ENCODE data around the gene DHODH.

DNA sequence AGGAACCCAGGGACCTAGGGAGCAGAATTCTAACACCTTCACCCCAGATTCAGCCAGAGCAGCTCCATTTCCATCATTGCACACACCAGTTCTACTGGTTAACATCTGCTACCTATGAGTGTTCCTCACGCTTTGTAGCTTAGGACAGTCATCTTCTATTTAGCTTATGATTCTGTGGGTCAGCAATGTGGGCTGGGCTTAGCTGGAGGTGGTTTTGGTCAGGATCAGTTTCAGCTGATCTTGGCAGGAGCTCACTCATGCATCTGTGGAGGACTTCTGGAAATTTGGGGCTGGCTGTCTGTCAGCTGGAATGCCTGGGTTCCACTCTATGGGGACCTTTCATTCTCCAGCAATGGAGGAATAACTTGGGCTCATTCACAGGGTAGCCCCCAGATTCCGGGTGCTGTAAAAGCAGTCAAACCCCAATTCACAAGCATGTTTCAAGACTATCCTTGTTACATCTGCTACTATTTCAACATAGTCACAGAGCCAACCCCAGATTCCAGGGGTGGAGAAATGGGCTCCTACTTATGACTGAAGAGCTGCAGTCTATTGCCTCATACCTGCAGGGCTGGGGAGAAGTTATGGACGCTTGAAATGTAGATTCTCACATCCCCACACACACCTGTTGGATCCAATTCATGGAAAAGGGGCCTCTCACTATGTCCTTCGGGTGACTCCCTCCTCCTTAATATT, 42.4 kb downstream of the DHODH start:
- TF ChIP-seq EP300 (IDR thresholded peaks at IDR 0.05) (no peak), POLR2A (IDR thresholded peaks at IDR 0.05) (no peak)
- TF ChIP-seq, protein P1, sequence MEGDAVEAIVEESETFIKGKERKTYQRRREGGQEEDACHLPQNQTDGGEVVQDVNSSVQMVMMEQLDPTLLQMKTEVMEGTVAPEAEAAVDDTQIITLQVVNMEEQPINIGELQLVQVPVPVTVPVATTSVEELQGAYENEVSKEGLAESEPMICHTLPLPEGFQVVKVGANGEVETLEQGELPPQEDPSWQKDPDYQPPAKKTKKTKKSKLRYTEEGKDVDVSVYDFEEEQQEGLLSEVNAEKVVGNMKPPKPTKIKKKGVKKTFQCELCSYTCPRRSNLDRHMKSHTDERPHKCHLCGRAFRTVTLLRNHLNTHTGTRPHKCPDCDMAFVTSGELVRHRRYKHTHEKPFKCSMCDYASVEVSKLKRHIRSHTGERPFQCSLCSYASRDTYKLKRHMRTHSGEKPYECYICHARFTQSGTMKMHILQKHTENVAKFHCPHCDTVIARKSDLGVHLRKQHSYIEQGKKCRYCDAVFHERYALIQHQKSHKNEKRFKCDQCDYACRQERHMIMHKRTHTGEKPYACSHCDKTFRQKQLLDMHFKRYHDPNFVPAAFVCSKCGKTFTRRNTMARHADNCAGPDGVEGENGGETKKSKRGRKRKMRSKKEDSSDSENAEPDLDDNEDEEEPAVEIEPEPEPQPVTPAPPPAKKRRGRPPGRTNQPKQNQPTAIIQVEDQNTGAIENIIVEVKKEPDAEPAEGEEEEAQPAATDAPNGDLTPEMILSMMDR (IDR thresholded peaks at IDR 0.05): no peak

All from tibial nerve (tissue), 4 donors.